HG03045 (cell line): ENCODE data around the gene FAM117B.

Source experiments
- ATAC-seq: cut with Tn5 transposase; IDR thresholded peaks from one replicate; pipeline ENCODE4 v1.9.1; 2021; ENCODE audit warnings: mild to moderate bottlenecking, moderate library complexity; ENCODE audit not compliant: unreplicated experiment

The FAM117B gene

DNA sequence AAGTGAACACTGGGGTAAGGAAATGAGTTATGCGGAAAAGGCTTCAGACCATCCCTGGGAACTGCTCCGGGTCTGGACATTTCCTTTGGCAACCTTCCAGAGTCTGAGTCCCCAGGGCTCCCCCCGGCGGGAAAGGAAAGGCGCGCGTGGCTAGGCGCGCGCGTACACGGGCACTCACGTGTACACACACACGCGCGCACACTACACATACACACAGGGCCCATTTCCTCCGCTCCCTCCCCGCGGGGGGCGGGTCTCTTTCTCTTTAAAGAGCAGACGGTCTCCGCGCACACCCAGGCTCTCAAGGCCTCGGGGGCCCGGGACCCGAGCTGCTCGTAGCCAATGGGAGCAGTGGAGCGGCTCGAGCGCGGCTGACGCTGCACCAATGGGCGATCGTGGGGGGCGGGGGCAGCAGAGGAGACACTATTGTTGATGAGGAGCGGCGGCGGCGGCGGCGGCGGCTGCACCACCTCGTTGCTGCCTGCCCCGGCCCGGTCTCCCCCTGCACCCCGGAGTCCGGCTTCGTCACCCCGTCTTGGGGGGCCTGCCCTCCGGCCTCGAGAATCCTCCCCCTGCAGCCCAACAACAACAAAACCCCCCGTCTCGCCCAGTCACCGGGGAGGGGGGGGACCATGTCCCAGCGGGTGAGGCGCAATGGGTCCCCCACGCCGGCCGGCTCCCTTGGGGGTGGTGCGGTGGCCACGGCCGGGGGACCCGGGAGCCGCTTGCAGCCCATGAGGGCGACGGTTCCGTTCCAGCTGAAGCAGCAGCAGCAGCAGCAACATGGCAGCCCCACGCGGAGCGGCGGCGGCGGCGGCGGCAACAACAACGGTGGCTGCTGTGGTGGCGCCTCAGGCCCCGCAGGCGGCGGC lies at the start of gene FAM117B:
Gene FAM117B, plus strand, starts transcription at position 414 of the 872 bp plus-strand sequence. Its CDS starts 219 bp downstream, at position 633.
- peak; percentile 94 for ATAC-seq

GRCh38 chr2:202588647-202589581 lies 45.9 kb upstream of the FAM117B start:
- peak; percentile 75 for ATAC-seq

GRCh38 chr2:202589582-202589949 lies 45.2 kb upstream of the FAM117B start:
- no peak for ATAC-seq

GRCh38 chr2:202592566-202592965 lies 42.2 kb upstream of the FAM117B start:
- ATAC-seq: no peak

- ATAC-seq: no peak
Observed at GRCh38 chr2:202599105-202599504, 35.7 kb upstream of the FAM117B start.

GRCh38 chr2:202599911-202600310 lies 34.9 kb upstream of the FAM117B start:
- no peak for ATAC-seq

DNA sequence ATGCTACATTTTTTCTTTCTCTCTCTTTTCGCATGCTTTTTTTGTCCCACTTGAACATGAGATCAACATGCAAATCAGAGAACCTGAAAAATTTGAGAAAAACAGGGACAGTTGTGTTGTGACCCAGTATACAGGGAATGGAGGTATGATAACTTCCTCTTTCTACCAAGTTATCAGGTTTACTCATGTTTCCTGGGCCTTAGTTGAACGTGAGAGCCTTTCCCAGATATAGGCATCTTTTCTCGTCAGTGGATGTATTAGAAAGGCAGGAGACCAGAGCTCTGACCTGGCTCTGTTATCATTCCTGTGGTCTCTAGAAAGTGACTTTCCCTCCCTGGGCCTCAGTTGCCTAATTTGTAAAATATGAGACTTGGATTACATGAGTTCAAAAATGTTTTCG lies 30.1 kb upstream of the FAM117B start:
- ATAC-seq: no peak

DNA sequence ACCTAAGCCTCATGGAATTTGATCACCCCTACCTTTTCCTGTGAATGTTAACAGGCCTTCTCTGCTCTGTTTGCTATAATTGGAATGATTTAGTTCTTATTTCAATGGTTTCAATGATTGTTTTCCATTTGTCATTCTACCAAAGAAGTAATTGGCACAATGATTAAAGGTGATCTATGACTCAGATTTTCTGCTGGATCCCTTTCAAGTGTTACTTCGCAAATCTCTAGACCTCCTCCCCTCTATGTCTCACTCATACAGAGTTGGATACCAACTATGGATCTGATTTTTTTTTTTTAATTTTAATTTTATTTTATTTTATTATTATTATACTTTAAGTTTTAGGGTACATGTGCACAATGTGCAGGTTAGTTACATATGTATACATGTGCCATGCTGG lies 29.6 kb upstream of the FAM117B start:
- ATAC-seq: no peak

GRCh38 chr2:202608142-202608852 lies 26.5 kb upstream of the FAM117B start:
- no peak for ATAC-seq

DNA sequence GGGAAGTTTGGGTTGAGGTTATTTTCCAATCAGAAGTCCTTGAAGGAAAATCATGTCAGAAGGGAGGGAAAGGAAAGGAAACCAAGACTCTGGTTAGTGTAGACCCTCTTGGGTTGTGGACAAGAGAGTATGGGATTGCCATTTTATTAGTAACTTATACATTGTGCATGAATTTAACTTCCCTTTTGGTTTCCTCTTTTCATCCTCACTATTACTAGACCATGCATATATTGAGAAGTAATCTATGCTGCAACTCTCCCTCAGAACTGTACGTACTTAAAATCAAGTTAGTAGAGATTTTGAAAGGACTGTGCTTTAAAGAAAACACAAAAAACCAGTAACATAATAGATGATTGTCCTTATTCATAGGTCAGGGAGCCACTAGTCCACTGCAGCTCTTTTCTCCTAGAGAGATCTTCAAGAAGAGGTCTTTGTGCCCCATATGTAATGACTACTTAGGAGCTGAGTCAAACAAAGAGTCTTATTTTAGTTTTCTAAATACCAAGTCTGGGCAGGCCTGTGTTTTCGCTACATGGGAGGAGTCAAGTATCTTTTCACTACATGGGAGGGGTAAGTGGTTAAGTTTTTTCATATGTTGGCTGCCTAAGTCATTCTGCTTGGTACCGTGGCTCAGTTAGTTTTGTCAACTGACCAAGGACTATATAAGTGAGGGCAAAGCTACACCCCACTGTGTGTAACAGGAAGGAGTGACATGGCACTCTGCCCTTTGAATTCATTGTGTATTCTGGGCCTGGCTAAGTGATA lies 25.2 kb upstream of the FAM117B start:
- ATAC-seq: peak; percentile 97

- no peak for ATAC-seq
Observed at GRCh38 chr2:202610380-202610779, 24.4 kb upstream of the FAM117B start.

DNA sequence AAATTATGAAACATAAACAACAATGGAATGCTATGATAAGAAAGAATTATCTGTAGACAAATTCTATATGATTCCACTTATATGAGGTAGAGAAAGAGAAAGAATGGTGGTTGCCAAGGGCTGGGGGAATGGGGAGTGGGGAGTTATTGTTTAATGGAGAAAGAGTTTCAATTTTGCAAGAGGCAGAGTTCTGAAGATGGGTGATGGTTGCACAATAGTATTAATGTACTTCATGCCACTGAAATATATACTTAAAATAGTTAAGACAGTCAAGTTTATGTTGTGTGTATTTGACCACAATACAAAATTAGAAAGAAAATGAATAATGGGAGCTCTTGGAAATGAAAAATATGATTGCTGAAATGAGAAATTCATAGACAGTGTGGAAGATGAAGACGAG lies 22.6 kb upstream of the FAM117B start:
- ATAC-seq: no peak

DNA sequence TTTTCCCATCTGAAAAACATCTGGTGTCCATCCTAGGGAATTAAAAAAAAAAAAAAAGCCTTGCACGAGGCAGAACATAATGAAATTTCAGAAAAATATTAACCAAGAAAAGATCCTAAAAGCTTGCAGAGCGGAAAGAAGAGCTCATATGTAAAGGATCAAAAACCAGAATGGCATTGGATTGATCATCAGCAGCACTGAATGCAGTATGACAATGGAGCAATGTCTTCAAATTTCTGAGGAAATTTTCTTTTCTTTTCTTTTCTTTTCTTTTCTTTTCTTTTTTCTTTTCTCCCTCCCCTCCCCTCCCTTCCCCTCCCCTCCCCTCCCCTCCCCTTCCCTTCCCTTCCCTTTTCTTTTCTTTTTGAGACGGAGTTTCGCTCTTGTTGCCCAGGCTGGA lies 21.3 kb upstream of the FAM117B start:
- ATAC-seq: no peak

DNA sequence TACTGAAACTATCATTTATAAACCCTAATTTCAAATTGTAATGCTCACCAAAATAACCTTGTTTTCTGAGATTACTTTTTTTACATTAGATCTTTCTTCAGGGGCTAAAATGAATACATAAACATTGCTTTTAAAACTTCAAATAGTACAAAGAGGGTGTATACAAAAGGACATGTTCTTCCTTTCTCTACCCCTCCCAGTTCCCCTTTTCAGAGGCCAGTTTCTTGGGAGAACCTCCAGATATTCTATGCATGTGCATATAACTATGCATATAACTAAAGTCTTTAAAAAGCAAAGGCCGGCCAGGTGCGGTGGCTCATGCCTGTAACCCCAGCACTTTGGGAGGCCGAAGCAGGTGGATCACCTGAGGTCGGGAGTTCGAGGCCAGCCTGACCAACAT lies 10.6 kb upstream of the FAM117B start:
- no peak for ATAC-seq

DNA sequence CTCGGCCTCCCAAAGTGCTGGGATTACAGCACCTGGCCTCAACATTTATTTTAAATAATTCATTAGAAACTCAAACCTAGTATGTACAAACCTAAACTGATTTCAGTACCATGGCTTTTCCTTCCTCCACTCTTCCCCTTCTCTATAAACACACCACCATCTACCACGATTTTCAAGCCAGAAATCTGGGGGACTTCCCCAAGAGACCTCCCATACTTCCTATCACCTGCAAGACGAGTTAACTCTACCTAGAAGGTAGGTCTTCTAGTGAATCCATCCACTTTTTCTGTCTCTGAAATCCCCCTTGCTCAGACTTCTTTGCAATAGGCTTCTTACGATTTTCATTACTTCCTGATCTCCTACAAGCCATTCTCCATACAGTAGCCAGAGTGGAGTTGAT lies 7.7 kb upstream of the FAM117B start:
- no peak for ATAC-seq

DNA sequence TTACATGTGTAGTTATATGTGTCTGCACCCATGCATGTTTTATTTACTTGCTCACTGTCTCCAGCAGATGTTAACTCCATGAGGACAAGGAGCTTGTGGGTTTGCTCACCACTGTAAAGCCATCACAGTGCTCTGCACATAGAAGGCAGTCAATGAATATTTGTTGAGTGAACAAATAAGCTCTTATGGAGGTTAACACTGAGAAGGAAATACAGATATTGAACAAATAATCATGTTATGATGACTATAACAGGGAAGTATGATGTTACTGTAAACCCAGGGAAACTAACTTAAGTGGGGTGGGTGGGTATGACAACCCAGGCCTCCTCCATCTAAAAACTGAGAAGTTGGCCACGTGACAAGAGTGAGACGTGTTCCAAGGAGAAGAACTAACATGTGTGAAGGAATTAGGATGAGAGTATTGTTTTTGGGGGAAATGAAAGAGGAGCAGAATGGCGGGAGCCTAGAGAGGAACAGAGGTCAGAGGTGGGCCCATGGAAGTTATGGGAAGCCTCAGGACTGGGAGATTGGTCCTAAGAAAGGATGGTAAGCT lies 6.0 kb upstream of the FAM117B start:
- ATAC-seq: no peak

DNA sequence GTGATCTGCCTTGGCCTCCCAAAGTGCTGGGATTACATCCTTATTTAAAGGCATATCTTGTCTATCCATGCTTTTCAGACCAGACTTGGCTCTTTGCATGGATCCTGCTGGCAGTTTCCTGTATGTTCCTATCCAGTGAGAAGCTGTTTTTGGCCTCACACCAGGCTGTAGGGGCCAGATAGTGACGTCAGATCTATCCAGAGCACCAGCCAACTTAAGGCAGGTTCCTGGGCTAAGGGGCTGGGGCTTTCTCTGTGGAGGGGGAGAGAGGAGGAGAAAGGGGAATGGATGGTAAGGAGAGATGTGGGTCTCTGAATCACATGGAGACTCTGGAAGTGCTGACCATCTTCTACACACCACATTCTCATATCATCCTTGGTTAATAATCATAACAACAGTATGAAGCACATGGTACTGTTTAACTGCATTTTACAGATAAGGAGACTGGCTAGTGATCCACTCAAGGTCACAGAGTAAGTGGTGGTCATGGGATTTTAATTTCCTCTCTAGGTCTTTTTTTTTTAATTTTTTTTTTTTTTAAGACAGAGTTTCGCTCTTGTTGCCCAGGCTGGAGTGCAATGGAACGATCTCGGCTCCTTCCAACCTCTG lies 2.0 kb upstream of the FAM117B start:
- no peak for ATAC-seq

DNA sequence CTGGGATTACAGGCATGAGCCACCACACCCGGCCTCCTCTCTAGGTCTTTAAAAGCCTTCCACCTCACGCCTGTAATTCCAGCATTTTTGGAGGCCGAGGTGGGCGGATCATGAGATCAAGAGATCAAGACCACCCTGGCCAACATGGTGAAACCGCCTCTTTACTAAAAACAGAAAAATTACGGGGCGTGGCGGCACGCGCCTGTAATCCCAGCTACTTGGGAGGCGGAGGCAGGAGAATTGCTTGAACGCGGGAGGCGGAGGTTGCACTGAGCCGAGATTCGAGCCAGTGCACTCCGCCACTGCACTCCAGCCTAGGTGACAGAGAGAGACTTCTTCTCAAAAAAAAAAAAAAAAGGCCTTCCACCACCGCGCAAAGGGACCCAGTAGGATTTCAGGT lies 1.3 kb upstream of the FAM117B start:
- no peak for ATAC-seq

GRCh38 chr2:202635428-202636212 lies 851 bp downstream of the FAM117B start:
- peak; percentile 63 for ATAC-seq
